ENCODE measurements around the gene FMO1.

Gene FMO1, protein sequence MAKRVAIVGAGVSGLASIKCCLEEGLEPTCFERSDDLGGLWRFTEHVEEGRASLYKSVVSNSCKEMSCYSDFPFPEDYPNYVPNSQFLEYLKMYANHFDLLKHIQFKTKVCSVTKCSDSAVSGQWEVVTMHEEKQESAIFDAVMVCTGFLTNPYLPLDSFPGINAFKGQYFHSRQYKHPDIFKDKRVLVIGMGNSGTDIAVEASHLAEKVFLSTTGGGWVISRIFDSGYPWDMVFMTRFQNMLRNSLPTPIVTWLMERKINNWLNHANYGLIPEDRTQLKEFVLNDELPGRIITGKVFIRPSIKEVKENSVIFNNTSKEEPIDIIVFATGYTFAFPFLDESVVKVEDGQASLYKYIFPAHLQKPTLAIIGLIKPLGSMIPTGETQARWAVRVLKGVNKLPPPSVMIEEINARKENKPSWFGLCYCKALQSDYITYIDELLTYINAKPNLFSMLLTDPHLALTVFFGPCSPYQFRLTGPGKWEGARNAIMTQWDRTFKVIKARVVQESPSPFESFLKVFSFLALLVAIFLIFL

DNA sequence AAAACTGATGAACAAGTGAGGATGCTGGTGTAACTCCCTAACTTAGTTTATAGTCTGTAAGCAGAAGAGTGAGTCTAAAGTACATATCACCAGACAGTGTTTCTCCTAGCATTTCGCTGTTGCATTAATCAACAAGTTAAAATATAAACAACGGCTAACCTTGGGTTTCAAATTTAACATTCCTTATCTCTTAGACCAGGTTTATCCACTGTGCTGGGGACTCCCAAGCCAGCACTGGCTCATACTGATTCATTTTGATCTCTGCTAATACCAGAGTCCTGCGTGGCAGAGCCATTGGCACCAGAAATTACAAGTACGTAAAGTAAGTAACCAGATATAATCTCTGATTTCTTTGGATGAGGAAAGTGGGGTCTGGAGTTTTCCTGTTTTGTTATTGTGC is at the start of gene FMO1:
FMO1 (plus strand) TSS at position 193 of the 400 bp plus-strand sequence. CDS start 9,594 bp downstream, outside the sequence.
- no peak for DNase-seq (ENCODE audit: low read depth)
- TF ChIP-seq, protein P1, sequence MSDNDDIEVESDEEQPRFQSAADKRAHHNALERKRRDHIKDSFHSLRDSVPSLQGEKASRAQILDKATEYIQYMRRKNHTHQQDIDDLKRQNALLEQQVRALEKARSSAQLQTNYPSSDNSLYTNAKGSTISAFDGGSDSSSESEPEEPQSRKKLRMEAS (IDR thresholded peaks at IDR 0.05; ENCODE audit: low read depth, low read length): no peak
- TF ChIP-seq POLR2A (IDR thresholded peaks at IDR 0.05; ENCODE audit: extremely low read depth, insufficient read length): no peak
- TF ChIP-seq, protein P2, sequence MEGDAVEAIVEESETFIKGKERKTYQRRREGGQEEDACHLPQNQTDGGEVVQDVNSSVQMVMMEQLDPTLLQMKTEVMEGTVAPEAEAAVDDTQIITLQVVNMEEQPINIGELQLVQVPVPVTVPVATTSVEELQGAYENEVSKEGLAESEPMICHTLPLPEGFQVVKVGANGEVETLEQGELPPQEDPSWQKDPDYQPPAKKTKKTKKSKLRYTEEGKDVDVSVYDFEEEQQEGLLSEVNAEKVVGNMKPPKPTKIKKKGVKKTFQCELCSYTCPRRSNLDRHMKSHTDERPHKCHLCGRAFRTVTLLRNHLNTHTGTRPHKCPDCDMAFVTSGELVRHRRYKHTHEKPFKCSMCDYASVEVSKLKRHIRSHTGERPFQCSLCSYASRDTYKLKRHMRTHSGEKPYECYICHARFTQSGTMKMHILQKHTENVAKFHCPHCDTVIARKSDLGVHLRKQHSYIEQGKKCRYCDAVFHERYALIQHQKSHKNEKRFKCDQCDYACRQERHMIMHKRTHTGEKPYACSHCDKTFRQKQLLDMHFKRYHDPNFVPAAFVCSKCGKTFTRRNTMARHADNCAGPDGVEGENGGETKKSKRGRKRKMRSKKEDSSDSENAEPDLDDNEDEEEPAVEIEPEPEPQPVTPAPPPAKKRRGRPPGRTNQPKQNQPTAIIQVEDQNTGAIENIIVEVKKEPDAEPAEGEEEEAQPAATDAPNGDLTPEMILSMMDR (IDR thresholded peaks at IDR 0.05; ENCODE audit: low read depth, low read length): no peak
- no peak for TF ChIP-seq MYC (IDR thresholded peaks at IDR 0.05; ENCODE audit: low read depth, low read length)
- no peak within 1 kb of the TSS for H3K4me3 ChIP-seq (ENCODE audit: low read depth, low read length)

DNA sequence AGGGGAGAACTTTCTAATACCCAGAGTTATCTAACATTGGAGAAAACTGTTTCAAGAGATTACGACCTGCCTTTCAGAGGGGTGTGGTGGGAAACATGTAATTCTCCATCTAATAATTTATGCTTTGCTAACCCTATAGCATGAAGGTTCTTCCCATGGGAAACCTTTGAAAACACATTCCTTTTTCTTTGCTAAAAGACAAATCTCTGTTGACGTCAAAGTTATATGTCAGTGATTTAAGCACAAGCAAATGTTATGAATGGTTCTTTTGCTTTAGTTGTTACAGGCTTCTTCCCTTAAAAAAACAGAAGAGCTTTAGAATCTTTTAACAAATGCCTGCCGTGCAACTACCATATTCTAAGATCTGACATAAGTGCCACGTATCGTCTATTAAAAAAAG is 44.0 kb upstream of the FMO1 start:
- TF ChIP-seq, protein P2 (IDR thresholded peaks at IDR 0.05; ENCODE audit: low read depth, low read length): no peak
- TF ChIP-seq POLR2A (IDR thresholded peaks at IDR 0.05; ENCODE audit: extremely low read depth, insufficient read length) (no peak), MYC (IDR thresholded peaks at IDR 0.05; ENCODE audit: low read depth, low read length) (no peak)
- TF ChIP-seq, protein P1 (IDR thresholded peaks at IDR 0.05; ENCODE audit: low read depth, low read length): no peak
- DNase-seq (ENCODE audit: low read depth): no peak
- no peak overlapping the region for H3K4me3 ChIP-seq (ENCODE audit: low read depth, low read length)

DNA sequence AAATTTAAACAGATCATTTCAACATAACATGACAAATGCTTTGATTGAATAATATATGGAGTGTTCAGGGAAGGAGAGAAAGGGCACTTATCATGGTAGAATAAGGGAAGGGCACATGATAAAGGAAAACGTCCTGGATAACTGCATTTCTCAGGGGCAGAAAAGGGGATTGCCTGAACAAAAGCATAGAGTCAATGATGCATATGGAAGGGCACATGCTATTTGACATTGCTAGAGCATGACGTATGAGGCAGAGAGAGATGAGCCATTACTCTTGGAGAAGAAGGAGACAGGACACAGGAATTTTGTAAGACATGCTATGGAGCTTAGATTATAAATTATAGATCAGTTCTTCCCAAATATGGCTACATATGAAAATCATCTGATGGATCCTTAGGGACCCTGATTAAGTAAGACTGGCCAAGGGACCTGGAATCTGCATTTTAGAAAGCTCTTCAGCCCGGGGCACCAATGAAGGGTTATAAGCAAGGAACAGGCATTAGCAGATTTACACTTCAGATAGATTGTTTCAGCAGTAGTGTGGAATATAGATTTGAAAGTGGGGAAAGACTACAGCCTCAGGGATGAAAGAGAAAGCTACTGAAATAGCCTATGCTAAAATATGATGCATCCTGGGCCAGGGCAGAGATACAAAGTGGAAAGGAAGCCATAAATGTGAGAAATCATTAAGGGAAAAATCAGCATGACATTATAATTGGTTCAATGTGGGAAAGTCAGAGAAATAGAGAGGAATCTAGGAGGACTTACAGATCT is 41.9 kb upstream of the FMO1 start:
- no peak for DNase-seq (ENCODE audit: low read depth)
- TF ChIP-seq MYC (IDR thresholded peaks at IDR 0.05; ENCODE audit: low read depth, low read length) (no peak), POLR2A (IDR thresholded peaks at IDR 0.05; ENCODE audit: extremely low read depth, insufficient read length) (no peak)
- TF ChIP-seq, protein P2 (IDR thresholded peaks at IDR 0.05; ENCODE audit: low read depth, low read length): no peak
- TF ChIP-seq, protein P1 (IDR thresholded peaks at IDR 0.05; ENCODE audit: low read depth, low read length): no peak
- no peak overlapping the region for H3K4me3 ChIP-seq (ENCODE audit: low read depth, low read length)

DNA sequence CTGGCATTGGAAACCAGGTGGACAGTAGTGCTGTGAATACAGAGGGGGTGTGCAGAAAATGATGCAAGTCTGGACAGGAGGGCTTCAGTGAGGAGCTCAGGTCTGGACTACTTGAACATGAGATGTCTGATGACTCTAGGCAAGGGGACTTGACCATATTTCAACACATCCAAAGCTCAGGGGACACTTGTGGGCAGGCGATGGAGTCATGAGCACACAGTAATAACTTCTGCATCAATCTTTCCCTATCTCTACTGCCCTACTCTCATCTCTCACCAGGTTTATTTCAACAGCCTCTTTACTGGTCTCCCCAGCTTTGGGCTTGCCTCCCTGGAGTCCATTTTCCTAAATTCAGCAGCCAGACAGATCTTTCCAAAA is 41.3 kb upstream of the FMO1 start:
- H3K4me3 ChIP-seq (ENCODE audit: low read depth, low read length): no peak overlapping the region
- peak; percentile 31 for DNase-seq (ENCODE audit: low read depth)
- TF ChIP-seq, protein P2 (IDR thresholded peaks at IDR 0.05; ENCODE audit: low read depth, low read length): no peak
- TF ChIP-seq POLR2A (IDR thresholded peaks at IDR 0.05; ENCODE audit: extremely low read depth, insufficient read length) (no peak), MYC (IDR thresholded peaks at IDR 0.05; ENCODE audit: low read depth, low read length) (no peak)
- TF ChIP-seq, protein P1 (IDR thresholded peaks at IDR 0.05; ENCODE audit: low read depth, low read length): no peak

DNA sequence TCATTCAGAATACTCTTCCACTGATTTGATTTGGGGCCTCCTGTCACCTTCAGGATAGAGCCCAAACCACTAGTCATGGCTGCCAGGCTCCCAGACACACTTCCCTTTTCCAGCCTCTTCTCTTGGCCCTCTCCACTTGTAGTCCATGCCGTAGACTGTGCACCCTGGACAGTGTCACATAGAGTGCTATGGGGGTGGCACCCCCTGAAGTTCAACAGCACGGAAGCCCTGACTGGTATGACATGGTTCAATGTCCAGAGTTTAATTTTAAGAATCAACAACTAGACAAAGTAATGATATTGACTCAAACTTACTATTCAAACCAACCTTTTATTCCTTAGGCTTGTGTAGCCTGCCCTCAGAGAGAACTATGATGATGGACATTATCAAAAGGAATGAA is 40.9 kb upstream of the FMO1 start:
- TF ChIP-seq, protein P2 (IDR thresholded peaks at IDR 0.05; ENCODE audit: low read depth, low read length): no peak
- TF ChIP-seq POLR2A (IDR thresholded peaks at IDR 0.05; ENCODE audit: extremely low read depth, insufficient read length): no peak
- TF ChIP-seq MYC (IDR thresholded peaks at IDR 0.05; ENCODE audit: low read depth, low read length): no peak
- TF ChIP-seq, protein P1 (IDR thresholded peaks at IDR 0.05; ENCODE audit: low read depth, low read length): no peak
- DNase-seq (ENCODE audit: low read depth): no peak
- H3K4me3 ChIP-seq (ENCODE audit: low read depth, low read length): no peak overlapping the region

All from NB4 (cell line).